Tongue (tissue), 2 donors: ENCODE measurements around the gene DPP10. TPM values are rescaled to one million over a fixed set of nuclear protein-coding genes. Genes with fewer than 3 reads are reported as not detected.

Source experiments
- DNase-seq: peaks from one replicate; pipeline ENCODE4 v3.0.0-alpha.2; 2015
- total RNA-seq: library from RNA; depleted of rRNA; stranded (reverse); fragments of >200 nt; gene quantifications from one replicate; pipeline ENCODE4 v1.2.3, GENCODE V29; 2014

DPP10 gene
- total RNA-seq, 1 donor from 2014 or later: 2.5 TPM

DNA sequence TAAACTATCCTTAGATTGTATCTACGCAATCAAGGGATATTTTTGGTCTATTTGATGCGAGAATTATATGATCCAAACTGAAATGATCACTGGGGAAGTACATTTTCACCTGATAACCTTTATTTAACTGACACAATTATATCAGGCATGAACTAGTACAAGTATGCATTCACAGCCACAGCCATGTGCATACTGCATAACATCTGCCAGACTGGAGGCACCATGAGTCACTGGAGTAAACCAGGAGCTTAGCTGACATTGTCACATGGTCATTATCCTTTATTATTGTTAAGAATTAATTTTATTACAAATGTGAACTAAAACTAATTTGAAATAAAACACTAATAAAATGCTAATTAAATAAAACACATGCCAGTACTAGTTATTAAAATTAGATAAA lies 1127.1 kb downstream of the DPP10 start:
- no peak for DNase-seq

DNA sequence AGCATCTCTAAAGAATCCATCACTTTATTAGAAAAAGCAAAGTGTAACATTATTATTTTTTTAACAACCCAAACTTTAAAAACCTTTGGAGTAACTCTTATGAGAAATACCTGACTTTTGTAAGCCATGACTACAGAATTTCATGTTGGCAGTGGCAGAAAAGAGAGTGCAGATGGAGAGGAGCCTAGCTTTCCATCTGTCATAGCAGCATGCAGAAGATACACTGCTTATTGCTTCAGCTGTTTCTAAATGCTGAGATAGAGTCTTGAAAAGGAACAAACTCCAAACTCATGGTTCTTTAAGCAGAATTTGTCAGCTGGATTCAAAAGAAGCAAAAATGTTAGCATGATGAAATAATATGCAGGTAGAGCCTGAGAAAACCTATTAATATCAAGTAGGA lies 1130.3 kb downstream of the DPP10 start:
- DNase-seq: no peak

DNA sequence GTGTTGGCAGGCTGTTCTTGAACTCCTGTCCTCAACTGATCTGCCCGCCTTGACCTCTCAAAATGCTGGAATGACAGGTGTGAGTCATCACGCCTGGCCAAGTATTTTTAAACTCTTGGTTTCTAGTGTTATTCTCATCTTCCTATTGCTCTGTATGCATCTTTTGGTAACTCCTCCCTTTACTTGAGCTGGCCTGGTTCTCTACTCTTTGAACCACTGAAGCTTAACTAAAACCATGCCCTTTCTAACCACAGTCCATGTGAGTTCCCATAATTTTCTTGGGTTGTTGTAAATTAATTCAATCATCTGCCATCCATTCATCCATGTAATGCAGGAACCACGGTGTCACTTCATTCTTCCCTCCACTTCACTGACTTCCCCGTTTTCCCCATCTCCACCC lies 1131.3 kb downstream of the DPP10 start:
- DNase-seq: no peak

DNA sequence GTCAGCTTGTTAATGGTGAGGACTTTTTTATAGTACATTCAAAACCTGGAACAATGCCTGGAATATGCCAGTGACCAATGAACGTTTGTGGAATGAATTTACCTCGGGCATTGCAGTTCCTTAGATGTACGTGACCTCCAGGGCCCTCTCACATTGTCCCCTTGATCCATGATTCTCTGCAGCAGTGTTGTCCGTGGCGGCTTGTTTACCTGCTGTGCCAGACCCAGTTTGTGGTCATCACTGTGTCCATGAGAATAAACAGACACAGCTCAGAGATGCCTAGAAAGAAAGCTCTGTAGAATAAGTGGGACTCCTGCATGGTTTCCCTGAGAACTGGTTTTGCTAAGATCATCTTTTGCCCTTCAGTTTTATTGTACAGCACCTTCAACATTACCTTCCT lies 1132.2 kb downstream of the DPP10 start:
- DNase-seq: no peak

DNA sequence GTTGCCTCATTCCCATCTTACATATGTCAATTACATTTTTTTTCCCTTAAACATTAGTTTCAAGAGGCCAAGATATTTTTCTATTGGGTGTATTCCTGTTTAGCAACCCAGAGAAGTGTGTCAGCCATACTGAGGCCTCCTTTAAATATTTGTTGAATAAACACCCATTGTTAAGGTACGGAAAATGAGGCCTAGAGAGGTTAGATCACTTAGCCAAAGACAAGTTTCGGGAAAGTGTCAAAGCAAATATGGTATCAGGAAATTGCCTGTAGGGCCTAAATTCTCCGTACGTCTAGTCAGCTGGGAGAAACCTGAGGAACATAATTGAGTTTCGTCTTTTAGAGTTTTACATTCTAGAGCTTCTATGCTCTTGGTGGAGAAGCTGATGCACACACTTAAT lies 1138.3 kb downstream of the DPP10 start:
- no peak for DNase-seq

DNA sequence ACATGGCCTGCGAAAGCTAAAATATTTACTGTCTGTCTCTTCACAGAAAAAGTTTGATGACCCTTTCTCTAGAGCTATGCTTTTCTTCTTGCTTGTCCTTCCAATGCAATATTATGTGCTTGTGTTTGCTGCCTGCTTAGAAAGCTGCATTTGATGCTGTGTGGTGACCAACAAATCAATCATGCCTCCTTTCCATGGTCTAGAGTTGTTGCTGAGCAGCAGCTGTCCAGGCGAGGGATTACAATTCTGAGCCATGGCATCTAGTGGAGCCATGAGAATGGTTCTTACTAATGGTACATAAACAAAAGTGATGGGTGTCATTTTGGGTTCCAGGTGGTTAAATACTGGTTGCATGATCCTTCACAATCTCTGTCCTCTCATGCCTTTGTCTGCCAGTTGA lies 1142.1 kb downstream of the DPP10 start:
- DNase-seq: no peak

DNA sequence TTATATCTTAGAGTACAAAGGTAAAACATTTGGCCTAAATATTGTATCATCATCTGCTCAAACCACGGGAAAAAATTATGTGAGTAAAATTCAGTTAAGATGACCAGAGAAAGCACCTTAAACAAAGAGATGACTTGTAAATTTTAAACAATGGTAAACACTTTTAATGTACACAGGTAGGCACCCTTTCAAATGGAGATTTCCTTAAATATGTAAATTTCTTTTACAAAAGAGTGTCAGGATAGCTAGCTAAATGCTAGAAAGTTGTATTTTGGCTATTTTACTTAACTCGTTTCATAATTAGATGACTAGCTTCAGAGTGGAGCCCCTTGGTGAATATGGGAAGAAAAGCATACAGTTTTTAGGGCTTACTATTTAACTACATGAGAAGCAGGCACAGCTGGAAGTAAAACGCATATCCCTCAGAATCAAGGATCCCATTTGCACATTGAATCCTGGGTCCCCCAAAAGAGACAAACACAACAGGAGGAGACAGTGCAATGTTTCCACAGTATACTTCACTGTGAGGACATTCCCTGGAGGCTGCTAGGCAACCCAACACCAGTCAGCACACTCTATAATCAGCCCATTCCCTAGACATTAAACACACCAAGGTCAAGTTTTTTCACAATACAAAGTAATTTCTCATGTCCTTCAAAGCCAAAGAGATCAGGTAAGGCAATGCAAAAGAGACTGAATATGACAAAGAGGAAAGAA lies 1154.4 kb downstream of the DPP10 start:
- DNase-seq: no peak

DNA sequence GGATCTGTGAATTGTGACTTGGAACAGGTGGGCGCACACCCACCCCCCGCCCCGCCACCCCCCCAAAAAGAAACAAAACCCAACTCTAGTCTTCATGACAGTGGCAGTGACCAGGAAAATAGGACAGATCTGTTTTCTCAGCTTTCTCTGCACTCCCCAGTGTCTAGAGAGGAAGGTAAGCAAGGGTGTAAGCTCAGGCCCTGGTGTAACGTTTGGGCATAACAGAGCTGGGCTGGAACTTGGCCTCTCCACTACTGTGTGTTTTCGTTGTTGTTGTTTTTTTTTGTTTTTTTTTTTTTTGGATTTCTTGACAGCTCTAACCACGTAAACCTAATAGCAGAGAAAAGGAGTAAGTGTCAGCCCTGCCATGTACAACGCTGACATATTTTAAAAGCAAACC lies 1160.8 kb downstream of the DPP10 start:
- DNase-seq: no peak

DNA sequence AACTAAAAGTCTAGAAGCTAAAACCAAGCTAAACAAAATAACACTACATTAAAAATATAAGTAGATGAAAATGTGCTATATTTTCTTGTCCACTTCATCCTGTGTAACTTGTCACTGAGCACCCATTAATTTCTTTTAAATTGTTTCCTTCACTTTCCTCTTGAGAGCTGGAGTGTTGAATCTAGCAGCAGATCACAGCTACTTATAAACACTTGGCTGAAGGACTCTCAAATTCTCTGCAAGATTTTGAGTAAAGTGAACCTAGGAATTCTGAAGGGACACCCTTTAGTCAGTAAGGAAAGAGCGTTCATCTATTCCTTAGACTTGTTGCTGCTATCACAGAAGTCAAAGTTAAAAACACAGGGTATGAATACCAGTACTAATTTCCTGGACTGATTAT lies 1163.9 kb downstream of the DPP10 start:
- no peak for DNase-seq

DNA sequence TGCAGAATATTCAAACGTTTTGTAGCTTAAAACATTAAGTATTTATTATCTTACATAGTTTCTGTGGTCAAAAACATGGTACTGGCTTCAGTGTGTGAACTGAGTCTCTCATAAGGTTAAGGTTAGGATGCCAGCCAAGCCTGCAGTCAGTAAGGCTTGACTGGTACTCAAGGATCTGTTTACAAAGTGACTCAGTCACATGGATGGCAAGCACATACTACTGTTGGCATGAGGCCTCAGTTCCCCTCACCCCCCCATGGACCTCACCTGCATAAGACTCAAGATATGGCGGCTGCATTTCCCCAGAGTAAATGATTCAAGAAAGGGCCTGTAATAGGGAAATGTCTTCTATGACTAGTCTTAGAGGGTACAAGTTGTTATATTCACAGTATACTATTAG lies 1167.5 kb downstream of the DPP10 start:
- no peak for DNase-seq

DNA sequence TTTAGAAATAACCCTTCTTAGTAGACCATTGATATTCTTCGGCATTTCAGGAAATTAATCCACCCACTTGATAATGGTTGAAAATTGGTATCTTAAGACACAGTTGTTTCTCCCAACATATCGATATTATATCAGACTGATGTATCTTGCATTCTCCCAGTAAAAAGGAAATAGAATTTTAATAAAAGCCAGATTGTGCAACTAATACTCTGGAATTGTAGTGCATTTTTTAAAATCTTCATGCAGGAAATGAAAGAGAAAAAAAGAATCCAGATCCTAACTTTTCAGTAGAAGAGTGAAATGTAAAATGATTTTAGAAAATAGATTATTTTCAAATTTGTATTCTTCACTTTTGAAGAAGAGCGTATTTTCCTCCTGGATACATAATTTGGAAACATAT lies 1168.4 kb downstream of the DPP10 start:
- no peak for DNase-seq

DNA sequence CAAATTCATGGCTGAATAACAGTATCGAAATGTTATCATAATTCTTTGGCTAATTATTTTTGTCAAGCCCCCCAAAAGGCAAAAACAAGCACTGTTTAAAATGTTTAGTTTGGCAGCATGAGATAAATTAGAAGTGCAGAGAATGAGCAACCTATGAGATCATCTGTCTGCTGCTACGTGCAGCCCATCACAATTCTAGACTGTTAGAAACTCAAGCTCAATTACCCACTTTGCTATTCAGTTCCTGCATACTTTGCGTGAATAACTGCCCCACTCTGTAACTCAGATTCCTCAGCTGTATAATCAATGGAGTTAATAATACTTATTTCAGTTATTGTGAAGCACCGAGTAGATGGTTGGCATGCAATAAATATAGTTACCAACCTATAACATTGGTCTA lies 1181.9 kb downstream of the DPP10 start:
- no peak for DNase-seq

DNA sequence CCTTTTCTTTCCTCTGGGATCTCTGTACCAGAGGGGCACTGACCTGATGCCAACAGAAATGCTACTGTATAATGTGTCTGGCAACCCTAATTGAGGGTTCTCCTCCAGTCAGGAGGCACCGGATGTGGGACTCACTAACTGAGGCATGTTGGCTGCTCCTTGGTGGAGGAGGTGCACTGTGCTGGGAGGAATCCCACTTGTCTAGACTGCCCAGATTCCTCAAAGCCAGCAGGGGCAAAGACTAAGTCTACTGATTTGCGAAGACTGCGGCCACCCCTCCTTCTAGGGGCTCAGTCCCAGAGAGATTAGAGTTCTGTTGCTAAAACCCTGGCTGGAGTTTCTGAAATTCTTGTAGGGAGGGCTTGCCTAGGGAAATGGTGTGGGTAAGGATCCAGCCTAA lies 1192.1 kb downstream of the DPP10 start:
- no peak for DNase-seq

DNA sequence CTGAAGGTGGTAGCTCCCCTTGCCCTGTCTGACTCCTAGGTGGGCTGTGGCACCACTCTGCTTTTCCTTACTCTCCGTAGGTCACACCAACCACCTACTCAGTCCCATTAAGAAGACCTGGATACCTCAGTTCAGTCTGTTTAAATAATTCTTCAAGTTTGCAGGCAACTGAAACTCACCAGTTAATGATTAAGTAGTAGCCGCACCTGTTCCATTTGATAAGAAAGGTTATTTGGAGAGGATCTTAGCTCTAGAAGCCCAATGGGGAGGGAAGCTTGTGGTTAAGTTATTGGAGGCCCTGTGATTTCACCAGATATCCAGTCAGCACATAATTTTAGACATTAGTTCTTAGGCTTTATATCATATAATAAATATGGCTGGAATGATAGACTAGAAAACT lies 1193.0 kb downstream of the DPP10 start:
- DNase-seq: no peak

DNA sequence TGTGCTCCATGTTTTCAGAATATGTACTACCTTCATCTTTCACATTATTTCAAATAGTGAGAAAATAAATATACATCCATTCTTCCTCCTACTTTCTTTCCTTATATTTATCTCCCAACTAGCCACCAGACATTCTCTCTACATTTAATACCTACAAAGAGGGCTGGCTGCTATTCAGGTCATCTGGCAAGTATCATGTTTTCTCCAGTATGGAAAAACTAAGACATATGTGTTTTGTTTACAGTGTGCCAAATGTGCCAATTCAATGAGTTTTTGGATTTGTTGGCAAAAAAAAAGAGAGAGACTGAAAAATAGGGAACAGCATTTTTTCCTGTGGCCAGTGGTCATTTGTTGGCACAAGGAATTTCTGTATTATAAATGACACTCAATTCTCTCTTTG lies 1207.3 kb downstream of the DPP10 start:
- no peak for DNase-seq

DNA sequence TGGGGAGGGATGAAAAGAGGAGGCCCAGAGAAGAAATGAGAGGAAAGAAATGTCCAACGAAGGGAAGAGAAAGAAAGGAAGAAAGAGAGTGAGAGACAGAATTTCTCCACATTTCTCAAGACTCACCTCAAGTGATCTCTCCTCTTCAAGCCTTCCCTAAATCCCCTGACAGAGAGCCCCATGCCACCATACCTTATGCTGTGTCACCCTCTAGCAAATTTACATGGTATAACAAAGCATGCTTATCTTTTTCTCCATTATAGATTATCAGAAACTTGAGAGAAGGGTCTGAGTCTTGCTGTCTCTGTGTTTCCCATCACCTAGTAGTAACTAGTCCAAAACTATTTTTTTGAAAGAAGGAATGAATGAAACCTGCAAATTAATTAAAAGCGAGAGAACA lies 1208.4 kb downstream of the DPP10 start:
- no peak for DNase-seq

DNA sequence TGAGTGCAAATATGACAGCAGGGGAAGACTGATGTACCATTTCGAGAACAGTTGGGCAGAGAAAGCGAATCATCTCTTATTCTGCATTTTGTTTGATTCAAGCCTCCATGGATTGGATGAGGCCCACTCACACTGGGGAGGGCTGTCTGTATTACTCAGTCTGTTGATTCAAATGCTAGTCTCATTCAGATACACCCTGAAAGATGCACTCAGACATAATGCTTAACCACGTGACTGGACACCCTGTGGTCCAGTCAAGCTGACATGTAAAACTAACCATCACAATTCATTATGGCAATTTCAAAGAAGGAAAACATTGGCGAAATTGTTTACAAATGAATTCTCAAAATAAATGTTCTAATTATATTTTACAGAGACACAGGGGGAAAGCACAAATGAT lies 1210.2 kb downstream of the DPP10 start:
- no peak for DNase-seq

DNA sequence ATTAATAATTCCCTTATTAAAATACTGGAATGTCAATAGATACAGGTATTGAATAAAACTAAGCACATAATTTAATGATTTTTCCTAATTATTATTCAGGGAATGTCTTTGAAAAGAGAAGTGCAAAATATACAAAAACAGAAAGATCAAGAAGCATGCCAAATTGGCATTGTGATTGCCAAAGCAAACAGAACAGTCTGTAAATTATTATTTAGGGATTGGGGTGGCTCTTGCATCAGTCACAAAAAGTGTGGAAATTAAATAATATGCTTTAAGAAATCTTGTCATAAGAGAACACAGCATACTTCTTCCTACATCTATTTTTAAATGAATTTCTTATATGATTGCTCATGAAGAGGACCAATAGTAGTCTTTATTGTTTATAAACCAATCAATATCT lies 1211.9 kb downstream of the DPP10 start:
- DNase-seq: no peak

DNA sequence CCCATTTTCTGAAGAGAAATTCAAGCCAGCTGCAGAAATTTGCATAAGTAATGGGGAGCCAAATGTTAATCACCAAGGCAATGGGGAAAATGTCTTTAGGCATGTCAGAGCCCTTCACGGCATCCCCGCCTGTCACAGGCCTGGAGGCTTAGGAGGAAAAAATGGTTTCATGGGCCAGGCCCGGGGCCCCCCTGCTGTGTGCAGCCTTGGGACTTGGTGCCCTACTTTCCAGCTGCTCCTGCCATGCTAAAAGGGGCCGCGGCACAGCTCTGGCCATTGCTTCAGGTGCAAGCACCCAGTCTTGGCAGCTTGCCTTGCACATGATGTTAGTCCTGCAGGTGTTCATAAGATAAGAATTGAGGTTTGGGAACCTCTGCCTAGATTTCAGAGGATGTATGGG lies 1235.7 kb downstream of the DPP10 start:
- DNase-seq: no peak

DNA sequence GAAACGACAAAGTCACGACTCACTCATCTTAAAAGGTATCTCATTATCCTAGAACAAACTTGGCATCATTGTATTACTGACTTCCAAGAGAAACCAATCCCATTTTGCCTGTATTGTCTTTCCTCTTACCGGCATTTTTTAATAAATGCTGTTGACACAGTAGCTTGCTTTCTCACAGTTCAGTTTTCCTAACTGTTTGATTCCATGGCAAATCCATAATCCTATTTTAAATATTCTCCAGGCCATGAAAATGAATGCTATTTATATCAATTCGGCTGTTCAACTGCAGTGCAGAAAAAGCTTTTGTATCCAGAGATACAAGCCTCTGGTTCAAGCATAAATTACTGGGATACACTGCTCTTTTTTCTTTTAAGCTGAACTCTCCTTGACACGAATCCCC lies 1241.9 kb downstream of the DPP10 start:
- peak; percentile 60 for DNase-seq

DNA sequence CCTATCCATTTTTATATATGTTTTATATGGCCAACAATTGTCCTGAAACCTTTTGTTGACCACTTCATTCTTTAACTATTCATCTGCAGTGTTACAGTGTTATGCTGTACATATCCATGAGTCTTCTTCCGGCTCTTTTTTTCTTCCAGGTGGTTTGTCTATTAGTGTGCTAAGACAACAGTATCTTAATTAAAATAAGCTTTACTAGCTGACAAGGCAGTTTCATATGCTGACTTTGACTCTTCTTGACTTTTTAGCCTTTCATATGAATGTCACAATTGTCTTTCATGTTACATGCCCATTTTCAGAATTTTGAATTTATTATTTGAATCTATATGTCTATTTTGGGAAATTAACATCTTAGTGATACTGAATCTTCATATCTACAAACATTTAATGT lies 1249.0 kb downstream of the DPP10 start:
- DNase-seq: no peak

DNA sequence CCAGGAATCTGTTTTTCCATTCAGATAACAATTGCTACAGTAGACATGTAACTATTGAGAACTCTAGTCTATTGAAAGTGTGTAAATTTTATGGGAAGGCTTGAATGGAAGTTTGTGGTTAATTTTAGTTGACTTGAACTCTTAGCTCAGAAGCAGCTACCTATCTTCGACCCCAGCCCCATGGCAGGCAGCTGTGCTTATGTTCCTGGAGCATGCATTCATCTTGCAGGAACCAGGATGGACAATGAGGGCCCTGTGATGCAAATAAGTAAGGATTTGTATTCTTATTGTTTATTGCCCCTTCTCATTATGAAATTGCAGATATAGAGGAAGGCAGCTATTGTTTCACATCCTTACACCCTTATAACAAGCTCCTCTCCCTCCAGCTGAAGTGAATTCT lies 1252.2 kb downstream of the DPP10 start:
- DNase-seq: no peak

DNA sequence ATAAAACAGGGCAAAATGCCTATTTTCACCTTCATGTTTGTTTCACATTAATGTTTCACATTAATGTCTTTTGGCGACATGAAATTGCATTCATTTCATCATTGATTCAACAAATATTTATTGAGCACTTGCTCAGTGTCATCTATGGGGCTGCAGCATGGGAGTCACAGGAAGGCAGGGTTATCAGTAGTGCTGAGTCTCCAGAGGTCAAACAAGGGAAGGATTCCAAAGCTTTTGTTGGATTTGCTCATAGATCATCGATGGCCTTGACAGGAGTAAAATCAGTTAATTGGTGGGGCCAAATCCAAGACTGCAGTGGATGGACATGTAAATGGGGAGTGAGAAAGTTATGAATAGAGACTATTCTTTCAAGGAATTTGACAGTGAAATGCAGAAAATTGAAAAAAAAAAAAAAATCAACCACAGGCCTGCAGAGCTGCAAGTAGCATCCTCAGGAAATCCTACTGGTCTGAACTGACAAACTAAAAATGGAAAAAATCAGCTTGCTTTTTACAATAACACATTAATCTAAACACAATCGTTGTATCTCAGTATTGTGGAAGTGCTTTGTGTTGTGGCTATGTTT lies 1290.8 kb downstream of the DPP10 start:
- no peak for DNase-seq

DNA sequence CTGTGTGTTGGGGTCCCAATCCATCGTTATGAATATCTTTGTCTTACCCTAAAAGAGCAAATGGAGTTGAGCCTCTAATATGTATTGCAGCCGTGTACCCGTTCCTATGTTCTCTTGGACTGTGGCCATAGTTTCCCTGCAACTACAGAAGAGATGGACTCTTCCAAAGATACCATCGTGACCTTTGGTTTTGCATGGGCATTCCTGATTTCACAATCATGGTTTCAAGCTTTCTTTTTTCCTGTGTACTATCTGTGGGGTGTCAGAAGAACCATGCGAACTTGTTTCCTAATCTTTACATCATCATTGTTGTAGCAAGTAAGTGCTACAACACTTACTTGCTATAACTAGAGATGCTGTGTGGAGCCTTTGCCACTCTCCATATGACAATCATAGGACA lies 1295.7 kb downstream of the DPP10 start:
- no peak for DNase-seq

DNA sequence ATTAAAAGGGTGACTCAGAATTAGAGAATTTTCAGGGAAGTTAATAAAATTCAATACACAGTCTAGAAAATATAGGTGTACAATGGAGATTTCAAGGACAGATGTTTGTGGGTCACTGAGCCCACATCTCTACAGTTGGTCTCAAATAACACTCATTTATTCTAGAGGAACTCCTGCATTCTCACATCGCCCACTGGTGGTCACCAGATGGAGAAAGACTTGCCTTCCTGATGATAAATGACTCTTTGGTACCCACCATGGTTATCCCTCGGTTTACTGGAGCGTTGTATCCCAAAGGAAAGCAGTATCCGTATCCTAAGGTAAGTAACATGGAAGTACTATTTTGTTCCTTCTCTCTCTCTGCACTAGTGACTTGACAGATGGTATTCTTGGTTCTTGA lies 1297.1 kb downstream of the DPP10 start:
- DNase-seq: no peak
